Measurements from ENCODE around the gene PCDHGA3.
"Not testable (repeated sequence)": the region's sequence is repeated elsewhere in the genome, so short reads cannot be mapped to it uniquely, and the experiment has no call there.

DNA sequence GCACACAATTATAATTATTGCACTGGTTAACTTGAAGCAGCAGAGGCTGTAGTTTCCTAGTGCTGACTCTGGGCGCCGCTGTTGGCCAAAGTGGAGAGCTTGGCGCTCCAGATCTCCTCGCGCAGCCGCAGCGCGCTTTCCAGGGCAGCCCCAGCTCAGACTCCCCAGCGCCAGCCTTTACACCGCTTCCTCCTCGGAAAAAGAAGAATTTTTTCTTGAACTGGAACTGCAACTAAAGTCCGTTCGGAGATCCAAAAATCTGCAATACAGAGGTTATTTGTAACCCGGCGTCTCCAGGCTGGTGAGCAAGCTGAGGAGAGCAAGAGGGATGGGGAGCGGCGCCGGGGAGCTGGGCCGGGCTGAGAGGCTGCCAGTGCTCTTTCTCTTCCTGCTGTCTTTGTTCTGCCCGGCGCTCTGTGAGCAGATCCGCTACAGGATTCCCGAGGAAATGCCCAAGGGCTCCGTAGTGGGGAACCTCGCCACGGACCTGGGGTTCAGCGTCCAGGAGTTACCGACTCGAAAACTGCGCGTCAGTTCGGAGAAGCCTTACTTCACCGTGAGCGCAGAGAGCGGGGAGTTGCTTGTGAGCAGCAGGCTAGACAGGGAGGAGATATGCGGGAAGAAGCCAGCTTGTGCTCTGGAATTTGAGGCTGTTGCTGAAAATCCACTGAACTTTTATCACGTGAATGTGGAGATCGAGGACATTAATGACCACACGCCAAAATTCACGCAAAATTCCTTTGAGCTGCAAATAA, 44.1 kb downstream of the PCDHGA3 start, which contains the start of gene PCDHGB4:
- TF ChIP-seq, protein P1, sequence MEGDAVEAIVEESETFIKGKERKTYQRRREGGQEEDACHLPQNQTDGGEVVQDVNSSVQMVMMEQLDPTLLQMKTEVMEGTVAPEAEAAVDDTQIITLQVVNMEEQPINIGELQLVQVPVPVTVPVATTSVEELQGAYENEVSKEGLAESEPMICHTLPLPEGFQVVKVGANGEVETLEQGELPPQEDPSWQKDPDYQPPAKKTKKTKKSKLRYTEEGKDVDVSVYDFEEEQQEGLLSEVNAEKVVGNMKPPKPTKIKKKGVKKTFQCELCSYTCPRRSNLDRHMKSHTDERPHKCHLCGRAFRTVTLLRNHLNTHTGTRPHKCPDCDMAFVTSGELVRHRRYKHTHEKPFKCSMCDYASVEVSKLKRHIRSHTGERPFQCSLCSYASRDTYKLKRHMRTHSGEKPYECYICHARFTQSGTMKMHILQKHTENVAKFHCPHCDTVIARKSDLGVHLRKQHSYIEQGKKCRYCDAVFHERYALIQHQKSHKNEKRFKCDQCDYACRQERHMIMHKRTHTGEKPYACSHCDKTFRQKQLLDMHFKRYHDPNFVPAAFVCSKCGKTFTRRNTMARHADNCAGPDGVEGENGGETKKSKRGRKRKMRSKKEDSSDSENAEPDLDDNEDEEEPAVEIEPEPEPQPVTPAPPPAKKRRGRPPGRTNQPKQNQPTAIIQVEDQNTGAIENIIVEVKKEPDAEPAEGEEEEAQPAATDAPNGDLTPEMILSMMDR (IDR thresholded peaks at IDR 0.05; ENCODE audit: poor library complexity): peak; percentile 62
- TF ChIP-seq EZH2 (IDR thresholded peaks at IDR 0.05; ENCODE audit: borderline replicate concordance): not testable (repeated sequence)

Measured in hepatocyte (in vitro differentiated cells).